HS-27A (cell line): ENCODE results near the gene SOX8.

Experiments used
- DNase-seq: peaks from one replicate; pipeline ENCODE4 v3.0.0-alpha.2; 2012; ENCODE audit warnings: low read depth, missing footprints

Gene SOX8

DNA sequence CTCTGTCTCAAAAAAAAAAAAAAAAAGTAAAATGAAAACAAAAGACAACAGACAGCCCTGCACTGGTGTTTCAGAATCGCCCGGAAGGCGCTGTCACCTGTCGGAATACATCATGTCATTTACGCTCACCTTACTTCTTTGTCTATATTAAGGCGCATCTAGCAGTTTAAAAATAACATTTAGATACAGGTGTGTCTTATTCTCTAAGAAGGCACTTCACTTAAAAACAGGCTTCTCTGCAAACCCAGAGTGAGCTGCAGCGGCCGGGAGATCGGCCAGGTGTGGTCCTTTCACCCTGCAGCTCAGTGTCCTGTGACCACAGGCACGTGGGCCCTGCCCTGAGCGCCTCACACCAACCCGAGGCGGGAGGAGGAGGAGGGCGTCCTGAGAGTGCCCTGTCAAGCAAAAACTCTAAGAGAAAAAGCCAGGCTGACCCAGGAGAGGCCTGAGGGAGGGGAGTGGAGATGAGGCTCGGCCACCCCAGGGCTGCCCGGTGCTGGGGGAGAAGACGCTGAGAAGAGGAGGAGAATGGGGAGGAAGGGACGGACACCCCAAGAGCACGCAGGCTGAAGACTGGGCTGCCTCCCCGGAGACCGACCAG, 7.5 kb upstream of the SOX8 start:
- no peak for DNase-seq

DNA sequence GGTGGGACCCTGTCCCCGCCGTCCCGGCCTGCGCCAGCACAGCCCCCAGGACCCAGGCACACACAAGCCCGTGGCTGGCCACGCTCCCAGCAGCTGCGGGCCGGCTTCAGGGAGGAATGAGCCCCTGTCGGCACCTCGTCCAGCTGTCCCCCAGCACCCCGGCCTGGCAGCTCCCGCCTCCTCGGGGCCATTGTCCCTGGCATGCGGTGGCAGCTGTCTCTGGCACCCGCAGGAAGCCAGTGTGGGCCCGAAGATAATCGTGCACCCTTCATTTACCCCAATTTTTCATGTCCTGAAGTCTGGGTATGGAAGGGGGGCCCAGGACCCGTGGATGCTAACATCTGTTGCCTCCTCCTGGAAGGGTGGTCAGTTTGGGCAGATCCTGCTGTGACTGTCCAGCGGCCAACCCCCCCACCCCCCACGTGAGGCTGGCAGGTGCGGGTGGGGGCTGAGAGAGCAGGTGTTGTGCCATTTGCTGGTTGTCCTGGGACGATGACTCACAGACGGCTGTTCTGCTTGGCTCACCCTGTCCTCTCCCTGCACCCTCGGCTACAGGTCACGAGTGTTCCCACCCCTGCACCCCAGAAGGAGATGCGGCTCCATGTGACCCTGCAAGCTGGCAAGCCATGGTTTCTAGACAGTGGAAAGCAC, 6.8 kb upstream of the SOX8 start:
- no peak for DNase-seq

DNA sequence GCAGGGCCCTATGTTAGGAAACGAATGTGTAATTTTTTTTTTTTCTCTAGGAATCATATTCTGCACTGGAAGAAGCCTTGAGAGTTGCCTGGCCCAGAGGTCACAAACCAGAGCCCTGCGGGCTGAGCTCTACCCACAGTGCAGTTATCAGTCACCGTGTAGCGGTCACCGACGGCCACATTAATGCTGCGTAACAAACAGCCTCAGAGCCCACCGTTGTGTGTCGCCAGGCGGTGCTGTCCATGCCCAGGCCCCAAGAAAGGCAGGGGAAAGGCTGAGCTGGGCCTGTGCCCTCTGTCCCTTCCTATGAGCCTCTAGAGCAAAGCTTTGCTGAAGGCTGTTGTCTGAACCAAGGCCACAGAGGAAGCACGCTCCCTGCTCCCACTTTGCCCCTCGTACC, 6.3 kb upstream of the SOX8 start:
- DNase-seq: no peak

DNA sequence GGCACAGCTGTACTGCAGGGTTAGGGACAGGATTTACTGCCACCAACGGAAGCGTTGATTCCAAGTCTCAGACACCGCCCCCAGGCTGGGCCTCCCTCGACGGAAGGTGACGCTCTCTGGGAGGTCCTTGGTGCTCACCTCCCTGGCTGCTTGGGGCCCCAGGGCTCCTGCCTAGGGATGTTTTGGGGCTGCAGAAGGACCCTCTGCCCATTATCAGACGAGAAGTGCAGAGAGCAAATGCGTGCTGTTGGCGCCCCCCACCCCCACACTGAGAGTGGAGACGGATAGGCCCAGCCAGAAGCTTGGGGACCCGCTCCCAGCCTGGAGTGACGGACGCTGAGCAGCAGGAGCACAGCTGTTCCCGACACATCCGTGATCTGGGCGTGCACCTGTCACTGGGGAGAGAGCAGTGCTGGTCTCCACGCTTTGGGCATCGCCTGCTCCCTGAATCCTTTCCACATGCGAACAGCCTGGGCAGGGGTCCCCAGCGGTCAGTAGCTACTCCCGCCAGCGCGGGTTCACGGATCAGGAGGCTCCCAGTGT, 5.1 kb upstream of the SOX8 start:
- no peak for DNase-seq

DNA sequence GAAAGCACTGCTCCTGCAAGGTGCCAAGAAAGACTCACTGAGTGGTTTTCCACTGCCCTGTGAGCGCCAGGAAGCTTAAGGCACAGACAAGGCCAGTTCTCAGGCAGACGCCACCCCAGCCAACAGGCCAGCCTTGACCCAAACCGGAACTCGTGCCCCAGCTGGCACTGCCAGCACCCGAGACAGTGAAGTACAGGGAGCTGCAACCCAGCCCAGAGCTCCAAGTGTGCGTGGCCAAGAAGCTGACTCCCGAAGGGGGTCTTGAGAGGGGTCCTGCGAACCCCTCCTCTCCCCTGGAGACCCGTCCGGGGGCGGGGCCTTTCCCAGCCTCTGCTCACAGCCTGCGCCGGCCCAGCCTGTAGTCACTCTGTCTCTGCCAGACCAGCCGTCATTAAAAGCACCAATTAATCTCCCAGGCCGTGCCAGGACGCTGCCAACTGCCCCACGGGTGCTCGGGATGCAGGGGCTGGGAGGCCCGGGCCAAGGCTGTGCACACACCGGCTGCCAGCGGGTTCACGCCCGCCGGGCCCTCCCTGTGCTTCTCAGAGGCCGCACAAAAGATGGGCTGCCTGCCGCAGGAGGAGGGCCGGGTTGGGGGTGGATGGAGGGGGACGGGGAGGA, 4.4 kb upstream of the SOX8 start:
- no peak for DNase-seq

DNA sequence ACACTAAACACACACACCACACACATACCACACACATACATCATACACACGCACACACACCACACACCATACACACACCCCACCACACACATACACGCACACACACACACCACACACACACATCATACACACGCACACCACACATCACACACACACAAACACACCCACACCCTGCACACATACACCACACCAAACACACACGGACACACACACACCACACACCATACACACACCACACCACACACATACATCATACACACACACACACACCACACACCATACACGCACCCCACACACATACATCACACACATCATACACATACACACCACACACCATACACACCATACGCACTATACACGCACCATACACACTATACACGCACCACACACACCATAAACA, 3.7 kb upstream of the SOX8 start:
- no peak for DNase-seq

DNA sequence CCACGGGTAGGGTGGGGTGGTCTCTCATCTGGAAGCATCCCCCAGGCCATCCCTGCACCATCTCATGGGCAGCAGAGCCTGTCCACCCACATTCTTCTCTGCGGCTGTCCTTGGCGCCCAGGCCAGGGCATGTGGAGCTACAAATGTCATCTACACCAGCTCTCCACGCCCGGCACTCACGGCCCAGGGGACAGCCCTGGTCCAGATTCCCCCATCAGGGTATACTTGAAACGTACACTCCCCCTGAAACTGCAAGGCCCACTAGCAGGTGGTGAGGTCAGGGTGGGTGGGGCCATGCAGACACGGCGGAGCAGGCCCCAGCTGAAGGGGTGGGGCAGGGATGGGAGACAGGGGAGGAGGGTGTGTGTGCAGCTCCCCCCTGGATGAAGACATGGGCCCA, 3.2 kb upstream of the SOX8 start:
- no peak for DNase-seq

DNA sequence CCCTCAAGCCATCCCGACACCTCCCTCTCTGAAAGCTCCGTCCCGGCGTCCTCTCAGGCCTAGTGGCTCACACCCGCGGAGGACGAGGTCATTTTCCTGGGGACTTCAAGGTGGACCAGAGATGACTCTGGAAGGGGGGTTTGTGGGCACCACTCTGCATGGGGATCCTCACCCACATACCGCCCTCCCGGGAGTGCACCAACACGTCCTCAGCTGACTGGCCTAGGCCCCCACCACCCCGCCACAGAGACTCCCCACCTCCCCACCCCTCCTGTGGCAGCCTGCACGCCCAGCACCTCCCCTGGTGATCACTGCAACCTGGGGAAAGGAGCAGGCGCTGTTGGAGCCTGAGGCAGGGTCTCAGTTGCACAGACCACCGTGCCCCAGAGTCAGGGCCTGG, 2.4 kb upstream of the SOX8 start:
- no peak for DNase-seq

DNA sequence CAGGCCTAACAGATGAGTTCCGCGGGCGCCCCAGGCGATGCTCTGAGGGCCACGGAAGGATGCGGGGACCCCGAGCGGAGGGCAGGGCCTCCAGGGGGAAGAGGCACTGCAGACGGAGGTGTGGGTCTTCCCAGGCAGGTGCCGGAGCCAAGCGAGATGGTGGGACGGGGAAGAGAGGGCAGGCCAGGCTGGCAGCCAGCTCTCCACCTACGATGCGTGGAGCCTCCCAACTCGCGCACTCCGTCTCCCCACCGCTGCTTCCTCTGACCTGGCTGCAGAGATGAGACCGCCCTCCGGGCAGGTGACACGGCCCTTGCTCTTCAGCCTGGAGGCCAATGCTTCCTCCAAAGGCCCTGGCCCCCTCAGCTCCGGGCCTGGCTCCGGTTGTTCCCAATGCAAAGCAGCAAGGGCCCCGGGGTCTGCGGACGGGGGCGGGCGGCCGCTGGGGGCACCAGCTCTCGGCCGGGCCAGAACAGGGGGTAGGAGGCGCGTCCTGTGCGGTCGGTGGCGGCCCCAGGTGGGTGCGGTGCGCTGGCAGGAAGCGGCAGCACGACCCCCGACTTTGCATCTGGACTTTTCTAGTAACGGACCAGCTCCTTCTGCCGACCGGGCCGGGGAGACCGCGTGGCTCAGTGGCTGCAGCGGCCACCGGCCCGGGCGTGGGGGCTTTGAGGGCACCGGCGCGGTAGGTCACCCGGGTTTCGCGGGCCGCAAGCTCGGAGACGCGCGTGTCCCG, 1.5 kb upstream of the SOX8 start:
- DNase-seq: no peak

DNA sequence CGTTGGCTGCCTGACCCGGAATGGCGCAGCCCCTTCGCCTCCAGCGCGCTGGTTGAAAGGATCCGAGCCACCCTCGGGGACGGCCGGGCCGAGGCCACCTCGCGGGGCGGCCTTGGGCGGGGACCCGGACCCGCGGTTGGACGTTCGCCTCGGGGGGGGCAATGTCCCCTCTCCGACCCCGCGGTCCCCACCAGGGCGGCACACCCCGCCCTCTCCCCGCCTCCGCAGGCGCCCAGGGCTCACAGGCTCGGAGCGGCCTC, 1.0 kb upstream of the SOX8 start:
- DNase-seq: no peak

DNA sequence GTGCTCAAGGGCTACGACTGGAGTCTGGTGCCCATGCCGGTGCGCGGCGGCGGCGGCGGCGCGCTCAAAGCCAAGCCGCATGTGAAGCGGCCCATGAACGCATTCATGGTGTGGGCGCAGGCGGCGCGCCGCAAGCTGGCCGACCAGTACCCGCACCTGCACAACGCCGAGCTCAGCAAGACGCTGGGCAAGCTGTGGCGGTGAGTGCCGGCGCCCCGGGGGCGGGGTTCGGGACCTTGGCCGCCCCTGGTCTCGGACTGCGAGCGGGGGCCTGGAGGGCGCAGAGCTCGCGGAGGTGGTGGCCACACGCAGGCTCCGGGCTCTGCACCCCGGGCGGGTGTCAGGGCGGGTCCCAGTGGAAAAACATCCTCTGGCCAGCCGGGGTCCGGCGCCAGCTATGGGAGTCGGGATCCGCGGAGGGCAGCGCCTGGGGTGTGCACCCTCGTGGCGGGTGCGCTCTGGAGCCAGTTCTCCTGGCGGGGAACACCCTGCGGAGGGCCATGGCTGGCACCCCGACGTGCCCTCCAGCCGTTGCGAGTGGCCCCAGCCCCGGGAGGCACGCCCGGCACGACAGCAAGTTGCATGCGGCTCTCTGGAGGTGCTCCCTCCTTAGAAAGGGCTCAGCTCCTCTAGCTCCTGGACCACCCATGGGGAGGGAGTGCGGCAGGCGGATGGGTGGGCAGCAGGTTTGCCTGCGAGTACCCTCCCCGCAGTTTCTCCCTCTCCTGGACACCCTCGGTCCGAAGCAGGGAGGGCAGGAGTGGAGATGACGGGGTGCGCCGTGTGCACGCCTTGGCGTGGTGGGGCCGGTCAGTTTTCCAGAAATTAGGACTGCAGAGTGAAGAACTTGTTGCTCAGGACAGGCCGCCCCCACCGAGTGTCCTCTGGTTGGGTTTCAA, 824 bp downstream of the SOX8 start:
- no peak for DNase-seq

DNA sequence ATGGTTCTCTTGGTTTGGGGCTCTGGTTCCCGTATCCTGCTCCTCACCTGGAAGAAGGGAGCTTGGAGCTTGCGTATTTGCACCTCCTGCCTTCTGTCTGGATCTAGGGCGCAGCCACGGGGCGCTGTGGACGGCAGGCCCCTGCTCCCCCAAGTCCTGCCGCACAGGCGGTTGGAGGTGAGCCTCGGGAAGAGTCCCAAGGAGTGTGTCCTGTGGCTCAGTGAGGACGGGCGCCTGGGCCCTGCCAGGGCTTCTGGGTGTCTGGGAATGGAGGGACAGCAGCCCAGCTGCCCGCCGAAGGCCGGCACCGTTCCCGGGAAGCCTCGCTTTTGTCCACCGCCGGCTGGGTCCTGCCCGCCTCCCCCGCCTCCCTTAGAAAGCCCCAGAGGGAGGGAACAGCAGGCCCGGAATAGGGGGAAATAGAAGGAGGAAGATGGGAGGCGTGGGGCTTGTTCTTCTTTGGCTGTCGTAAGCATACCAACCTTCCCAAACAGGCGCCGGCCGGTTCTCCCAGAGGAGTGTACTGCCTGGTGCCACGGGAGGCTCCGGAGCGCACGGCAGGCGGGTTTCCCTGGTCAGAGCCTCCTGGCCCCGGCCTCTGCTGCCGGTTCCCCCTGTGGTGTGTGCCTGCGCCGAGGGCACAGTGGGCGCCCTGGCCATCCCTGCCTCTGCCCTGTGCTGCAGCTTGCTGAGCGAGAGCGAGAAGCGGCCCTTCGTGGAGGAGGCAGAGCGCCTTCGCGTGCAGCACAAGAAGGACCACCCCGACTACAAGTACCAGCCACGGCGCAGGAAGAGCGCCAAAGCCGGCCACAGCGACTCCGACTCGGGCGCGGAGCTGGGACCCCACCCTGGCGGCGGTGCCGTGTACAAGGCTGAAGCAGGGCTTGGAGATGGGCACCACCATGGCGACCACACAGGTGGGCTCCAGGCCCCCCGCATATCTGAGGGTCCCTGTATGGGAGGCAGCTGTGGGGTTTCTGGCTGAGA, 1.8 kb downstream of the SOX8 start:
- no peak for DNase-seq

DNA sequence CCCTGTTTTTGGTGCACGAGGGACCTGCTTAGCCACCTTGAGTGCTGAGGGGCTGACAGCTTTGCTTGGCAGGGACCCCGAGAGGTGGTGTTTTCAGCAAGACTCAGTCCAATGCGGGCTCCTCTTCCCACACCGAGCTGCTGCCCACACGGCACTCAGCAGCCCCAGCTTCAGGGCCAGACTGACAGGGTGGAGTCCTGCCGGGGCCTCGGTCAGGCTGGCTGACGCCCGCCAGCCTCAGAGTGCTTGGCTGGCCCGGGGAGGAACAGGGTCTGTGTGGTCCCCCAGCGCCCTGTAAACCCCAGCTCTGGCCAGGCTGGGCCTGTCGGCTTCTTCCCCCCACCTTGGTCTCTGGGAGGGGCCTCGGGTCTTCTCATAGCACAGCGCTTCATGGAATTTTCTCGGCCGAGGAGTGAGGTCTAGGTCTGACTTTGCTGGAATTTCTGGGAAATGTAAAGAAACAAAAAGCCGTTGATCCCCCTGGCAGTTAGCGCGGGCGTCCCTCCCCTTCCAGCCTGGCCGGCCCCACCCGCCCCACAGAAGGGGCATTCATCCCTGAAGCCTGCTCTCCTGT, 2.6 kb downstream of the SOX8 start:
- DNase-seq: no peak

DNA sequence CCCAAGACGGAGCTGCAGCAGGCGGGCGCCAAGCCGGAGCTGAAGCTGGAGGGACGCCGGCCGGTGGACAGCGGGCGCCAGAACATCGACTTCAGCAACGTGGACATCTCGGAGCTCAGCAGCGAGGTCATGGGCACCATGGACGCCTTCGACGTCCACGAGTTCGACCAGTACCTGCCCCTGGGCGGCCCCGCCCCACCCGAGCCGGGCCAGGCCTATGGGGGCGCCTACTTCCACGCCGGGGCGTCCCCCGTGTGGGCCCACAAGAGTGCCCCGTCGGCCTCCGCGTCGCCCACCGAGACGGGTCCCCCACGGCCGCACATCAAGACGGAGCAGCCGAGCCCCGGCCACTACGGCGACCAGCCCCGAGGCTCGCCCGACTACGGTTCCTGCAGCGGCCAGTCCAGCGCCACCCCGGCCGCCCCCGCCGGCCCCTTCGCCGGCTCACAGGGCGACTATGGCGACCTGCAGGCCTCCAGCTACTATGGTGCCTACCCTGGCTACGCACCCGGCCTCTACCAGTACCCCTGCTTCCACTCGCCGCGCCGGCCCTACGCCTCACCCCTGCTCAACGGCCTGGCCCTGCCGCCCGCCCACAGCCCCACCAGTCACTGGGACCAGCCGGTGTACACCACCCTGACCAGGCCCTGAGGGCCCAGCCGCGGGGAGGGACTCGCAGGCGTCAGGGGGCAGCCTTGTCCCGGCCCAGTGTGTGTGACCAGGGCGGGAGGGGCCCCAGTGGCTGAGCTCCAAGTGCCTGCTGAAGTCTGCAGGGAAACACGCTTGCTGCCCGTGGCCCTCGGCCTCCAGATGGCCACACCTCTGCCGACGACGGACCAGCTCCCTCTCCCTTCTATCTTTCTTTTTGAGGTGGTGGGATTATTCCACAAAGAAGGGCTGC, 3.4 kb downstream of the SOX8 start:
- DNase-seq: no peak

DNA sequence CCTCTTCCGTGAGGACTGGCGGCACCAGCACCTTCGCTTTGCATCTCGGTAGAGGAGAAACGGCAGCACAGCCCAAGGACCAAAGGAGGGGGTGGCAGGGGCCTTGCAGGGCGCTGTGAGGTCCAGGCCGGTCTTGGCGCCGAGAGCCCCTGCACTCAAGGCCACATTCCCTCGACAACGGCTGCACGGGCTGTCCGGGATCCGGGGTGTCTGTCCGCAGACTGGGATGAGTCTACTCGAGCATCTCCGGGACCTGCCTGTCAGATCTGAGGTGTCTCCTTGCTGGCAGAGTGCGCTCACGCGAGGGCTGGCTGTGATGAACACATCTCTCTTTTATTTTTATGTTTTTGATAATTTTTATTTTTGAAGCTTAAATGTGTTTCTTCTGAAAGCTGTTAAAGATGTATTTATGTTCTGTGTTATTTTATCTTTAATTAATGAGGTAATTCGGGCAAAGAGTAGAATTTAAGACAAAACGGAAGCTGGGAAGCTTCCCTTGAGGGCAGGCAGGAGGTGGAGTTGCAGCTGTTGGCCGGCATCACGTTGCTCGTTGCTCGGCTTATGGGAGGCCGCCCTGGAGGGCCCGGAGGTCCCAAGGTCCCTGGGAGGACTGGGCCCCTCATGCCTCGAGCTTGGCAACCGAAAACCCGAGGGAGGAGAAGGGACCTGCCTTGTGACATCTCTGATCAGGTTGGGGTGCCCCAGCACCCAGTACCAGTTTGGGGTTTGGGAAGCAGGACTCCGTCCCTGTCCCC, 4.3 kb downstream of the SOX8 start:
- no peak for DNase-seq

DNA sequence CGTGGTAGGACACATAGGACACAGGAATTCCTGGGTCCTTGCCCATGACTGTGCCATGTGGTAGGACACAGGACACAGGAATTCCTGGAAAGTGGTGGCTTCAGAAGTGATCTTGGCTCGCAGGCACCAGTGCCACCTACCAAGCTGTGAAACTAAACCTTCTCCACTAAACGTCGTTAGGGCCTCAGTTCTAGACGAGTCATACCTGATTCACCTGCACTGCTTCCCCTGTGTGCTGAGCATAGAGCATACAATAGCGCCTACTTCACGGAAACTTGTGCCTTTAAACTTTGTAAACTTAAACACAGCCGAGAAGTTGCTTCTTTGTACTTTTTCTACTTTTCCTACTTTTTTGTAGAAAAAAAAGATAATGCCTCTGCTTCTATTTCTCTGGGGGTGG, 4.8 kb downstream of the SOX8 start:
- no peak for DNase-seq

DNA sequence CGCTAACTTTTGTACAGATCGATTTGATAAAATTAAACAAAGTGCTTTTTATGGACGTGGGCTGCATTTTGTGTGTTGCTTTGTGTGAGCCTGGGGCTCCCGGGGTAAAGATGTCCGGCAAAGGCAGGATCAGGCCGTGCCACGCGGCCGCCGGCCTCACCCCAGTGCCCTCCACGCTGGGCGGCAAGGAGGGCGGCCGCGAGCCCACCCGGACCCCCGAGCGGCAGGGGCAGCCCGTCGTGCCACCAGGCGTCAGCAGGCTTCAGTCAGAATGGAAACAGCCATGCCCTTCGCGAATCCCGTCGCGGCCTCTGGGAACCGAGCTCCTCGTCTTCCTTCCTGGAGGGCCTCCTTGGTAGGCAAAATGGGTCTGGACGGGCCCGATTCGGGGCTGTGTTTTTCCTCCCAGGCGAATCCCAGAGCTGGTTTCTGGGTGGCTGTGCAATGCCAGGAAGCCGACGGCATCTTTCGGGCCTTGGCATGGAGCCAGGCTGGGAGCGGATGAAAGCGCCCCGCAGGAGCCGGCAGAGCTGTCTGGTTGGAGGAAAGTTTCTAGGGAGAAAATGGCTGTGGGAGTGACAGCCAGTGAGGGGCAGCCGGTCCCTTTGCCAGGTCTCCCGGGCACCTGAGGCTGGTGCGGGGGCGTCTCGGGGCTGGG, 5.5 kb downstream of the SOX8 start:
- no peak for DNase-seq

DNA sequence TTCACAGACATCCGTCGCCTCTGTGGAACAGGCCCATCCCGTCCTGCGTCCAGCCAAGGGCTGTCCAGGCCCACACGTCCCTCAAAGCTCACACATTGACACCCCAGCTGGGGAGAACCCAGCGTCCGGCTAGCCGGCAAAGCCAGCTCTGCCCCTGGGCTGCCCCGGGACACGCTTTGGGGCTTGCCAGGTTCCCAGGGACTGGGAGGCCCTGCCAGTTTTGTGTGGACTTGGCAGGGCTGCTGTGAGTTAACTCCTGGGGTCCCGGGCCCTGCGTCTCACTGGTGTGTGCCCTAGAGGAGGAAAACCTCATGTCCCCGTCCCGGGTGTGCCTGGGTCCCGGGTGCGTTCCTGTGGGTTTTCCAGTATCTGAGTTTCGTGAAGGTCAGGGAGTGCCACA, 6.3 kb downstream of the SOX8 start:
- DNase-seq: no peak
